HCT116 (cell line): ENCODE data around the gene LEO1. TPM values are rescaled to one million over a fixed set of nuclear protein-coding genes. Genes with fewer than 3 reads are reported as not detected.
A peak's percentile ranks its signal among the peaks of the same experiment; 100 is the strongest.

Experiments used
- ATAC-seq: fragments of 200-7000 bp; cut with Tn5 transposase; 2 replicates; pipeline ENCODE4 v1.9.1; 2020; ENCODE audit warnings: mild to moderate bottlenecking, moderate library complexity
- BruUV-seq: library from RNA; stranded (reverse); fragments of 400-500 nt; replicated peaks from 2 replicates; lab custom pipeline; 2021; lab: Mats Ljungman, UMichigan
- CTCF ChIA-PET: fragments of 300-600 bp; sonication (Branson Sonifier 250); formaldehyde crosslinking; loops from one replicate; lab custom pipeline; 2021; ENCODE audit warnings: antibody characterized with exemption; lab: Charles Lee
- POLR2A ChIA-PET: fragments of 300-600, 350-600 bp; sonication (Branson Sonifier 250); formaldehyde crosslinking; loops from one replicate; lab custom pipeline; 2021; ENCODE audit warnings: antibody characterized with exemption; lab: Charles Lee
- RAD21 ChIA-PET, 2 experiments: fragments of 300-600 bp; sonication (Branson Sonifier 250); formaldehyde crosslinking; loops; one replicate each; lab custom pipeline; 2023; ENCODE audit warnings: low total read pairs in 2 of 2; ENCODE audit not compliant: uncharacterized antibody in 2 of 2, unreplicated experiment in 2 of 2, low non-redundant PET in 1 of 2; lab: Charles Lee
- DNase-seq: peaks from one replicate; pipeline ENCODE4 v3.0.0-alpha.2; 2010; ENCODE audit warnings: low read depth, low spot score
- H2AFZ ChIP-seq: fragments of 200-600 bp; shearing (Covaris generic), sonication (generic); 2 replicates; pipeline ENCODE4 v1.6.1; 2017; ENCODE audit warnings: low read depth, mixed run types, mixed read lengths, antibody characterized with exemption, low read length; ENCODE audit not compliant: poor library complexity, severe bottlenecking
- H3K27ac ChIP-seq: 2 replicates; pipeline ENCODE4 v1.5.1; 2012; ENCODE audit warnings: low read depth, low read length
- H3K27me3 ChIP-seq: fragments of 200-600 bp; sonication (generic); 2 replicates; pipeline ENCODE4 v1.6.1; 2016; ENCODE audit warnings: mixed run types, low read length, mixed read lengths; ENCODE audit not compliant: insufficient read depth
- H3K36me3 ChIP-seq, 2 experiments: fragments of 200-500 bp in 1 of 2; fragments of 200-600 bp in 1 of 2; sonication (Bioruptor generic) in 1 of 2; sonication (generic) in 1 of 2; 2 replicates each; pipeline versions ENCODE4 v1.5.1 to v1.6.1; 2014 to 2016; ENCODE audit warnings: low read length in 2 of 2, inconsistent platforms in 1 of 2, mixed read lengths in 1 of 2, mixed run types in 1 of 2; ENCODE audit not compliant: insufficient read depth in 2 of 2, control insufficient read depth in 1 of 2
- H3K4me1 ChIP-seq, 2 experiments: fragments of 200-600 bp in 1 of 2; sonication (generic) in 1 of 2; 2 replicates each; pipeline versions ENCODE4 v1.5.1 to v1.6.1; 2012 to 2017; ENCODE audit warnings: low read length in 2 of 2, inconsistent platforms in 1 of 2, mild to moderate bottlenecking in 1 of 2, mixed read lengths in 1 of 2, mixed run types in 1 of 2, moderate library complexity in 1 of 2; ENCODE audit not compliant: insufficient read depth in 2 of 2, control insufficient read depth in 1 of 2
- H3K4me2 ChIP-seq: fragments of 200-600 bp; sonication (generic); 2 replicates; pipeline ENCODE4 v1.6.1; 2017; ENCODE audit warnings: mixed run types, low read length, mixed read lengths
- H3K4me3 ChIP-seq, 2 experiments: fragments of 200-600 bp in 1 of 2; sonication (generic) in 1 of 2; replicated peaks in 1 of 2; 2 replicates each; pipeline ENCODE4 v1.5.1; 2011 to 2016; ENCODE audit warnings: low read length in 2 of 2, control low read depth in 1 of 2, low read depth in 1 of 2, mild to moderate bottlenecking in 1 of 2, mixed read lengths in 1 of 2, mixed run types in 1 of 2
- H3K79me2 ChIP-seq: fragments of 200-600 bp; sonication (generic); 2 replicates; pipeline ENCODE4 v1.6.1; 2017; ENCODE audit warnings: mild to moderate bottlenecking, mixed run types, low read length, moderate library complexity, mixed read lengths; ENCODE audit not compliant: insufficient read depth
- H3K9ac ChIP-seq: fragments of 200-600 bp; sonication (generic); 2 replicates; pipeline ENCODE4 v1.6.1; 2016; ENCODE audit warnings: low read length, mixed read lengths
- H3K9me2 ChIP-seq: fragments of 200-600 bp; sonication (generic), shearing (Covaris generic); 2 replicates; pipeline ENCODE4 v1.6.1; 2017; ENCODE audit warnings: mixed run types, mild to moderate bottlenecking, moderate library complexity; ENCODE audit not compliant: insufficient read depth
- H3K9me3 ChIP-seq, 2 experiments: fragments of 200-500 bp in 1 of 2; fragments of 200-600 bp in 1 of 2; sonication (Bioruptor generic) in 1 of 2; sonication (generic) in 1 of 2; 2 replicates each; pipeline ENCODE4 v1.6.1; 2014 to 2017; ENCODE audit warnings: low read length in 2 of 2, mixed read lengths in 2 of 2, inconsistent platforms in 1 of 2, low read depth in 1 of 2, mild to moderate bottlenecking in 1 of 2, mixed run types in 1 of 2, moderate library complexity in 1 of 2; ENCODE audit not compliant: control insufficient read depth in 1 of 2, insufficient read depth in 1 of 2
- H4K20me1 ChIP-seq: fragments of 200-600 bp; sonication (generic), shearing (Covaris generic); 2 replicates; pipeline ENCODE4 v1.6.1; 2017; ENCODE audit warnings: mixed run types, mild to moderate bottlenecking, moderate library complexity; ENCODE audit not compliant: insufficient read depth
- ATF3 ChIP-seq: IDR thresholded peaks from 2 replicates; pipeline ENCODE4 v1.6.1; 2012
- CEBPB ChIP-seq: IDR thresholded peaks from 2 replicates; pipeline ENCODE4 v1.6.1; 2012; ENCODE audit warnings: low read depth
- EGR1 ChIP-seq: IDR thresholded peaks from 2 replicates; pipeline ENCODE4 v1.6.1; 2012; ENCODE audit warnings: low read depth
- ELF1 ChIP-seq: IDR thresholded peaks from 2 replicates; pipeline ENCODE4 v1.6.1; 2012; ENCODE audit warnings: low read depth, borderline replicate concordance
- EZH2 ChIP-seq: fragments of 200-600 bp; sonication (generic); IDR thresholded peaks from 2 replicates; pipeline ENCODE4 v1.6.1; 2017; ENCODE audit warnings: antibody characterized with exemption, mixed run types
- EZH2phosphoT487 ChIP-seq: fragments of 200-600 bp; IDR thresholded peaks from 2 replicates; pipeline ENCODE4 v1.6.1; 2018; ENCODE audit warnings: antibody characterized with exemption, borderline replicate concordance
- FOSL1 ChIP-seq: IDR thresholded peaks from 2 replicates; pipeline ENCODE4 v1.6.1; 2012; ENCODE audit warnings: low read depth
- JUND ChIP-seq: IDR thresholded peaks from 2 replicates; pipeline ENCODE4 v1.6.1; 2012
- POLR2A ChIP-seq: IDR thresholded peaks from 2 replicates; pipeline ENCODE4 v1.7.0; 2011; ENCODE audit warnings: borderline replicate concordance; ENCODE audit not compliant: insufficient read depth, insufficient read length; ENCODE audit errors: extremely low read depth
- POLR2AphosphoS5 ChIP-seq: IDR thresholded peaks from 2 replicates; pipeline ENCODE4 v1.6.1; 2011; ENCODE audit warnings: mild to moderate bottlenecking, low read depth, low read length, moderate library complexity
- RAD21 ChIP-seq: IDR thresholded peaks from 2 replicates; pipeline ENCODE4 v1.6.1; 2012; ENCODE audit warnings: low read depth, mild to moderate bottlenecking
- SIN3A ChIP-seq: IDR thresholded peaks from 2 replicates; pipeline ENCODE4 v1.6.1; 2012; ENCODE audit warnings: low read depth
- SP1 ChIP-seq: IDR thresholded peaks from 2 replicates; pipeline ENCODE4 v1.6.1; 2012; ENCODE audit warnings: low read depth
- SRF ChIP-seq: IDR thresholded peaks from 2 replicates; pipeline ENCODE4 v1.6.1; 2012; ENCODE audit warnings: low read depth
- TCF7L2 ChIP-seq: IDR thresholded peaks from 2 replicates; pipeline ENCODE4 v1.7.0; 2011; ENCODE audit warnings: borderline replicate concordance, inconsistent platforms; ENCODE audit not compliant: insufficient read depth, insufficient read length; ENCODE audit errors: extremely low read depth
- YY1 ChIP-seq: IDR thresholded peaks from 2 replicates; pipeline ENCODE4 v1.6.1; 2011; ENCODE audit warnings: low read length, low read depth, moderate library complexity, mild to moderate bottlenecking; ENCODE audit not compliant: insufficient replicate concordance; ENCODE audit errors: extremely low read depth
- ZFX ChIP-seq: fragments of 450-650 bp; IDR thresholded peaks from 2 replicates; pipeline ENCODE4 v1.6.1; 2017
- ZNF274 ChIP-seq: fragments of 200-500 bp; sonication (Bioruptor generic); IDR thresholded peaks from 2 replicates; pipeline ENCODE4 v1.6.1; 2014; ENCODE audit warnings: mild to moderate bottlenecking, low read depth, low read length, inconsistent platforms
- intact Hi-C: fragments of 100-400 bp; cut with micrococcal nuclease; formaldehyde crosslinking; loops from 2 replicates; pipeline ENCODE4 v1.10.0; 2022
- total RNA-seq: library from RNA; stranded (reverse); gene quantifications from one replicate; pipeline ENCODE4 v1.2.1, GENCODE V29; 2021; ENCODE audit not compliant: unreplicated experiment
- TF ChIP-seq, protein P1 (sequence below): IDR thresholded peaks from 2 replicates; pipeline ENCODE4 v1.6.1; 2012
- TF ChIP-seq, protein P2 (sequence below), 3 experiments: fragments of 200-600 bp in 1 of 3; sonication (generic) in 1 of 3; IDR thresholded peaks in 2 of 3; conservative IDR thresholded peaks in 1 of 3; 2 replicates each; pipeline ENCODE4 v1.5.1; 2012 to 2017; ENCODE audit warnings: low read depth in 2 of 3, low read length in 2 of 3, antibody characterized with exemption in 1 of 3, borderline replicate concordance in 1 of 3, control low read depth in 1 of 3, mild to moderate bottlenecking in 1 of 3, mixed read lengths in 1 of 3, mixed run types in 1 of 3, moderate library complexity in 1 of 3; ENCODE audit not compliant: insufficient read depth in 1 of 3
- TF ChIP-seq, protein P3 (sequence below): IDR thresholded peaks from 2 replicates; pipeline ENCODE4 v1.6.1; 2011; ENCODE audit warnings: mild to moderate bottlenecking, low read length, moderate library complexity; ENCODE audit not compliant: insufficient replicate concordance; ENCODE audit errors: extremely low read depth

Gene LEO1
- total RNA-seq, 1 experiment from 2014 or later = 27.8 TPM

DNA sequence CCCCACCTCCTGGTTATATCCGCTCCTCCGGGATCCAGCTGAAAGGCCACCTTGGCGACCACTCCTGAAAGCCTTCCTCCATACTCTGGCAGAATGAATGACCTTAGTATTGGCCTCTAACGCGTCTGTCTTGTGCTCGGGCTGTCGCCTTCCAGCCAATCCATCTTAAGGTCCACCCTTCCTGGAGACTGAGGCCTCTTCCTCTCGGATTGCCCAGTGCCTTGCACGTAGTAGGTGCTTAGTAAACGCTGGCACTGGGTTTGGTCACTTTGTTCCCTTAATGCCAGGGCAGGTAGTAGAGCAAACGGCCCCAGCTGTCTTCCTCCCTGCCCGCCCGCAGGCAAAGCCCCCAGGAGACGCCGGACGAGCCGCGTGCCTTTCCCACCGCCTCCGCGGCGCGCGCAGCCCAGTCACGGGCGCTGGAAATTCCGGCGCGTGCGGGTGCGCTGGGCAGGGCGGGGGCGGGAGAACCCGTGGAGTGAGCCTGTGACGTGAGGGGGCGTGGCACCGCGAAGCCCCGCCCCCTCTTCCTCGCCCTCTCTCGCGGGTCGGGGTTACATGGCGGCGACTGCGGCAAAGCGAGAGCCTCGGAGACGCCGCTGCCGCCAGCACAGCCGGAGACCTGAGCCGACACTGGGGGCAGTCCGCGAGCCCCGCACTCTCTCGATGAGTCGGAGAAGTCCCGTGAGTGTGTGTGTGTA lies 47.3 kb upstream of the LEO1 start, which contains the start of gene MAPK6:
TSS of gene MAPK6 (plus strand) at position 527 of the 701 bp plus-strand sequence. CDS start 27,242 bp downstream, outside the sequence.
- peaks cover 11% of the 10 kb centered on the region; the same call in 1 of the 2 replicates for H4K20me1 ChIP-seq
- intact Hi-C loops = no loop called here
- peak within 1 kb of the TSS; percentile 90 for H3K27ac ChIP-seq
- H3K9ac ChIP-seq = peak within 1 kb of the TSS; percentile 78
- ChIA-PET CTCF (no interaction called here), RAD21 (no interaction called here), POLR2A (no interaction called here)
- peaks cover 43% of the 10 kb centered on the region for H3K79me2 ChIP-seq
- H3K4me3 ChIP-seq = peak within 1 kb of the TSS; percentile 76 to 78
- peak; percentile 81 for DNase-seq
- peak within 1 kb of the TSS; percentile 92 for H3K4me2 ChIP-seq
- peaks cover 34 to 43% of the 10 kb centered on the region in 2 experiments for H3K4me1 ChIP-seq
- peak; percentile 82 for ATAC-seq
- BruUV-seq = no TSS peak
- H2AFZ ChIP-seq = no peak within 1 kb of the TSS
- H3K27me3 ChIP-seq = no peaks in the 10 kb centered on the region
- H3K36me3 ChIP-seq = no peaks in the 10 kb centered on the region
- H3K9me3 ChIP-seq = no peaks in the 10 kb centered on the region
- no peaks in the 10 kb centered on the region for H3K9me2 ChIP-seq
- TF ChIP-seq ATF3 (no peak), SIN3A (no peak), ZNF274 (no peak), POLR2AphosphoS5 (peak; percentile 83), CEBPB (no peak), EZH2phosphoT487 (no peak), TCF7L2 (peak; percentile 7), ELF1 (no peak), EGR1 (peak; percentile 97), RAD21 (no peak), ZFX (no peak; the same call in 1 of the 2 replicates), JUND (no peak), SP1 (peak; percentile 76), YY1 (peak; percentile 87), EZH2 (no peak), POLR2A (peak; percentile 44), FOSL1 (no peak), SRF (no peak)
- TF ChIP-seq, protein P1, sequence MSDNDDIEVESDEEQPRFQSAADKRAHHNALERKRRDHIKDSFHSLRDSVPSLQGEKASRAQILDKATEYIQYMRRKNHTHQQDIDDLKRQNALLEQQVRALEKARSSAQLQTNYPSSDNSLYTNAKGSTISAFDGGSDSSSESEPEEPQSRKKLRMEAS = peak; percentile 93
- TF ChIP-seq, protein P2, sequence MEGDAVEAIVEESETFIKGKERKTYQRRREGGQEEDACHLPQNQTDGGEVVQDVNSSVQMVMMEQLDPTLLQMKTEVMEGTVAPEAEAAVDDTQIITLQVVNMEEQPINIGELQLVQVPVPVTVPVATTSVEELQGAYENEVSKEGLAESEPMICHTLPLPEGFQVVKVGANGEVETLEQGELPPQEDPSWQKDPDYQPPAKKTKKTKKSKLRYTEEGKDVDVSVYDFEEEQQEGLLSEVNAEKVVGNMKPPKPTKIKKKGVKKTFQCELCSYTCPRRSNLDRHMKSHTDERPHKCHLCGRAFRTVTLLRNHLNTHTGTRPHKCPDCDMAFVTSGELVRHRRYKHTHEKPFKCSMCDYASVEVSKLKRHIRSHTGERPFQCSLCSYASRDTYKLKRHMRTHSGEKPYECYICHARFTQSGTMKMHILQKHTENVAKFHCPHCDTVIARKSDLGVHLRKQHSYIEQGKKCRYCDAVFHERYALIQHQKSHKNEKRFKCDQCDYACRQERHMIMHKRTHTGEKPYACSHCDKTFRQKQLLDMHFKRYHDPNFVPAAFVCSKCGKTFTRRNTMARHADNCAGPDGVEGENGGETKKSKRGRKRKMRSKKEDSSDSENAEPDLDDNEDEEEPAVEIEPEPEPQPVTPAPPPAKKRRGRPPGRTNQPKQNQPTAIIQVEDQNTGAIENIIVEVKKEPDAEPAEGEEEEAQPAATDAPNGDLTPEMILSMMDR (IDR thresholded peaks at IDR 0.05 in 2 of 3, conservative IDR thresholded peaks at IDR 0.05 in 1 of 3; ENCODE audit: borderline replicate concordance in 1 of 3, insufficient read depth in 1 of 3, low read depth in 2 of 3, low read length in 2 of 3) = no peak
- TF ChIP-seq, protein P3, sequence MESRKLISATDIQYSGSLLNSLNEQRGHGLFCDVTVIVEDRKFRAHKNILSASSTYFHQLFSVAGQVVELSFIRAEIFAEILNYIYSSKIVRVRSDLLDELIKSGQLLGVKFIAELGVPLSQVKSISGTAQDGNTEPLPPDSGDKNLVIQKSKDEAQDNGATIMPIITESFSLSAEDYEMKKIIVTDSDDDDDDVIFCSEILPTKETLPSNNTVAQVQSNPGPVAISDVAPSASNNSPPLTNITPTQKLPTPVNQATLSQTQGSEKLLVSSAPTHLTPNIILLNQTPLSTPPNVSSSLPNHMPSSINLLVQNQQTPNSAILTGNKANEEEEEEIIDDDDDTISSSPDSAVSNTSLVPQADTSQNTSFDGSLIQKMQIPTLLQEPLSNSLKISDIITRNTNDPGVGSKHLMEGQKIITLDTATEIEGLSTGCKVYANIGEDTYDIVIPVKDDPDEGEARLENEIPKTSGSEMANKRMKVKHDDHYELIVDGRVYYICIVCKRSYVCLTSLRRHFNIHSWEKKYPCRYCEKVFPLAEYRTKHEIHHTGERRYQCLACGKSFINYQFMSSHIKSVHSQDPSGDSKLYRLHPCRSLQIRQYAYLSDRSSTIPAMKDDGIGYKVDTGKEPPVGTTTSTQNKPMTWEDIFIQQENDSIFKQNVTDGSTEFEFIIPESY = peak; percentile 31
